ENCODE measurements around the gene MCM9.

Gene MCM9

GRCh38 chr6:118862443-118862842 lies 72.5 kb downstream of the MCM9 start:
- DNase-seq: no peak

GRCh38 chr6:118860880-118861279 lies 74.1 kb downstream of the MCM9 start:
- no peak for DNase-seq

GRCh38 chr6:118860363-118860762 lies 74.6 kb downstream of the MCM9 start:
- DNase-seq: no peak

- DNase-seq: no peak
Observed at GRCh38 chr6:118859517-118860064, 75.4 kb downstream of the MCM9 start.

- no peak for DNase-seq
Observed at GRCh38 chr6:118856301-118856700, 78.7 kb downstream of the MCM9 start.

- DNase-seq: no peak
Observed at GRCh38 chr6:118853408-118853807, 81.6 kb downstream of the MCM9 start.

GRCh38 chr6:118844915-118845314 lies 90.0 kb downstream of the MCM9 start:
- no peak for DNase-seq

GRCh38 chr6:118843685-118844390 lies 91.1 kb downstream of the MCM9 start:
- DNase-seq: no peak

GRCh38 chr6:118830691-118831090 lies 104.3 kb downstream of the MCM9 start:
- no peak for DNase-seq

GRCh38 chr6:118829817-118830478 lies 105.0 kb downstream of the MCM9 start:
- DNase-seq: no peak

GRCh38 chr6:118826096-118826495 lies 108.9 kb downstream of the MCM9 start:
- DNase-seq: no peak

GRCh38 chr6:118825661-118826060 lies 109.3 kb downstream of the MCM9 start:
- DNase-seq: no peak

- no peak for DNase-seq
Observed at GRCh38 chr6:118815495-118815894, 119.5 kb downstream of the MCM9 start.

- DNase-seq: no peak
Observed at GRCh38 chr6:118813775-118814174, 121.2 kb downstream of the MCM9 start.

GRCh38 chr6:118812970-118813369 lies 122.0 kb downstream of the MCM9 start:
- no peak for DNase-seq

- no peak for DNase-seq
Observed at GRCh38 chr6:118810420-118811027, 124.4 kb downstream of the MCM9 start.

- no peak for DNase-seq
Observed at GRCh38 chr6:118808793-118809638, 125.9 kb downstream of the MCM9 start.

- no peak for DNase-seq
Observed at GRCh38 chr6:118804091-118804490, 130.9 kb downstream of the MCM9 start.

- no peak for DNase-seq
Observed at GRCh38 chr6:118801257-118801656, 133.7 kb downstream of the MCM9 start.

- DNase-seq: peak; percentile 96
Observed at GRCh38 chr6:118800394-118801071, 134.4 kb downstream of the MCM9 start.

GRCh38 chr6:118799826-118800225 lies 135.1 kb downstream of the MCM9 start:
- DNase-seq: no peak

GRCh38 chr6:118796548-118796947 lies 138.4 kb downstream of the MCM9 start:
- peak; percentile 70 for DNase-seq

Data from NCI-H2029 treated with DMSO at 0.1 percent for 48 hours (cell line).